GM21825 (cell line): ENCODE data around the gene RAET1G.

Experiments
- ATAC-seq: cut with Tn5 transposase; IDR thresholded peaks from one replicate; pipeline ENCODE4 v1.9.1; 2021; ENCODE audit warnings: mild to moderate bottlenecking, moderate library complexity; ENCODE audit not compliant: unreplicated experiment

The RAET1G gene

GRCh38 chr6:149871182-149871581 is 51.7 kb downstream of the RAET1G start:
- ATAC-seq, result no peak

DNA sequence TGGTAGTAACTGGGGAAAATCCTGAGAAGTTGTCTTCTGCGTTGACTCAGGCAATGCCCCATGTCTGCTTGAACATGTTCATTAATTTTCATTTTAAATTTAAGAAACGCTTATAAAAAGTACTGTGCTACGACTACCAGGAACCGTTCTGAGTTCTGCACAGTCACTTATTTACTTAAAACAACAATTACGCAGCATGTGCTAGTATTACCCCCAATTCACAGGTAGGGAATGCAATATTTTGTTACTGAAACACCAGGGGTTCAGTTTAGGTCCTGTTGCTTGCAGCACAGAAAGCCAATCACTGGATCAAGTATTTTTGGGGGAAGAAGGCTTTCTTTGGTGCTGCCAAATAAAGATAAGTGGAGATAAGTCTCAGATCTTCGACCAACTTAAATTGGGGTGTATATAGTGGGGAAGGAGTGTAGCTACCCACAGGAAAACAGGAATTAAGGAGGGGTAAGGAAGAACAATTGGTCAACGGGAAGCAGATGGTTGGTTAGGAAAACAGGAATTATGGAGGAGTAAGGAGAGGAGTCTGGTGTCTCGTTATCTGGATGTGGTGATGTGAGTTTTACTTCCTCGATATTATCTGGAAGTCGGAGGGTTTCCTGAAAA is 53.5 kb downstream of the RAET1G start:
- ATAC-seq, result no peak

- ATAC-seq, result no peak
Observed at GRCh38 chr6:149867876-149868640, 54.9 kb downstream of the RAET1G start.
